Heart left ventricle (tissue), 13 donors: ENCODE data around the gene KCNQ1.

Experiments
- POLR2A ChIP-seq, 2 donors: fragments of 450-650 bp; IDR thresholded peaks; one replicate each; pipeline ENCODE4 v1.6.1; 2017; ENCODE audit warnings: antibody characterized with exemption in 2 of 2, mild to moderate bottlenecking in 2 of 2, moderate library complexity in 2 of 2
- TF ChIP-seq, protein P1 (sequence below), 12 donors: fragments of 200-600 bp; sonication (generic) in 4 of 12; IDR thresholded peaks; one replicate each; pipeline versions ENCODE4 v1.5.0 to v1.8.0; 2018 to 2022; ENCODE audit warnings: antibody characterized with exemption in 12 of 12, mild to moderate bottlenecking in 5 of 12
- donor health status: ischemic (EF 13 %, LVEDD 7.1; RV severe dilation, severe dysfunction).
- donor health status: DM: no; HTN: yes; CAD: no.
- donor health status: DM: no; HTN: no; CAD: no.
- donor health status: ischemic (EF 25% LVEDD 6.9; RV normal size, moderate dysfunction).
- donor health status: ischemic (EF 25% LVEDD 5.7; RV mildly dilated, moderate dysfunction).
- donor health status: ischemic (EF 35%, LVEDD 5.7; RV mildly dilated, moderate dysfunction).
- donor health status: nonischemic (EF 11% LVEDD 7.7; RV severe dilation, severe dysfunction).
- donor health status: DM: yes; HTN: yes; CAD: no.
- donor health status: PGD.
- donor health status: ischemic (EF 29% LVEDD 5.4; RV normal size, mild dysfunction).
- donor health status: nonischemic (EF 23%, LVEDD 6.1; RV moderate dilation, normal function).

DNA sequence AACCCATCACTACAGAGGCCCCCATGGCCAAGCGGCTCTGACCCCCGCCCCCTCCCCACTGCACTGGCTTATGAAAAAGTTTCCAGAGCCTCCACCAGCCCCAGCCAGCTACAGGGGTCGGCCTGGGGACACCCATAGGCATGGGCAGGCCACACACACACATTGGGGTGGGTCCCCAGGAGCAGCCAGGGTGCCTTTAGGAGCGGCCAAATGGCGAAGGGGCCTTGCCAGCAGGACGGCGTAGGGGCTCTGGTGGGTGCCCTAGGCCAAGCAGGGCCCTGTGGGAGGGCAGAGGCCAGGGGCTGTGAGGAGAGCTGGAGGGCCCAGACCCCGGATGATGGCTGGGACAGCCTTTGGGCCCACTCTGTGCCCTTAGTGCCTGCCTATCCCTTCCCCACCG lies 34.2 kb upstream of the KCNQ1 start:
- TF ChIP-seq, protein P1, sequence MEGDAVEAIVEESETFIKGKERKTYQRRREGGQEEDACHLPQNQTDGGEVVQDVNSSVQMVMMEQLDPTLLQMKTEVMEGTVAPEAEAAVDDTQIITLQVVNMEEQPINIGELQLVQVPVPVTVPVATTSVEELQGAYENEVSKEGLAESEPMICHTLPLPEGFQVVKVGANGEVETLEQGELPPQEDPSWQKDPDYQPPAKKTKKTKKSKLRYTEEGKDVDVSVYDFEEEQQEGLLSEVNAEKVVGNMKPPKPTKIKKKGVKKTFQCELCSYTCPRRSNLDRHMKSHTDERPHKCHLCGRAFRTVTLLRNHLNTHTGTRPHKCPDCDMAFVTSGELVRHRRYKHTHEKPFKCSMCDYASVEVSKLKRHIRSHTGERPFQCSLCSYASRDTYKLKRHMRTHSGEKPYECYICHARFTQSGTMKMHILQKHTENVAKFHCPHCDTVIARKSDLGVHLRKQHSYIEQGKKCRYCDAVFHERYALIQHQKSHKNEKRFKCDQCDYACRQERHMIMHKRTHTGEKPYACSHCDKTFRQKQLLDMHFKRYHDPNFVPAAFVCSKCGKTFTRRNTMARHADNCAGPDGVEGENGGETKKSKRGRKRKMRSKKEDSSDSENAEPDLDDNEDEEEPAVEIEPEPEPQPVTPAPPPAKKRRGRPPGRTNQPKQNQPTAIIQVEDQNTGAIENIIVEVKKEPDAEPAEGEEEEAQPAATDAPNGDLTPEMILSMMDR (IDR thresholded peaks at IDR 0.05): no peak
- TF ChIP-seq POLR2A (IDR thresholded peaks at IDR 0.05): no peak
